Activated CD8-positive, alpha-beta memory T cell treated with anti-CD3 and anti-CD28 coated beads, Interleukin-2, amount 50 U/mL, for 48 hours (primary cell): Measurements from ENCODE around the gene PTGER2.

Source experiments
- DNase-seq: peaks from one replicate; pipeline ENCODE4 v3.0.0-alpha.2; 2020

The PTGER2 gene, protein sequence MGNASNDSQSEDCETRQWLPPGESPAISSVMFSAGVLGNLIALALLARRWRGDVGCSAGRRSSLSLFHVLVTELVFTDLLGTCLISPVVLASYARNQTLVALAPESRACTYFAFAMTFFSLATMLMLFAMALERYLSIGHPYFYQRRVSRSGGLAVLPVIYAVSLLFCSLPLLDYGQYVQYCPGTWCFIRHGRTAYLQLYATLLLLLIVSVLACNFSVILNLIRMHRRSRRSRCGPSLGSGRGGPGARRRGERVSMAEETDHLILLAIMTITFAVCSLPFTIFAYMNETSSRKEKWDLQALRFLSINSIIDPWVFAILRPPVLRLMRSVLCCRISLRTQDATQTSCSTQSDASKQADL

GRCh38 chr14:52313903-52314594 is at the start of gene PTGER2:
Gene PTGER2 (plus strand): TSS chr14:52314312. CDS start chr14:52314549, 237 bp downstream.
- peak; percentile 88 for DNase-seq

DNA sequence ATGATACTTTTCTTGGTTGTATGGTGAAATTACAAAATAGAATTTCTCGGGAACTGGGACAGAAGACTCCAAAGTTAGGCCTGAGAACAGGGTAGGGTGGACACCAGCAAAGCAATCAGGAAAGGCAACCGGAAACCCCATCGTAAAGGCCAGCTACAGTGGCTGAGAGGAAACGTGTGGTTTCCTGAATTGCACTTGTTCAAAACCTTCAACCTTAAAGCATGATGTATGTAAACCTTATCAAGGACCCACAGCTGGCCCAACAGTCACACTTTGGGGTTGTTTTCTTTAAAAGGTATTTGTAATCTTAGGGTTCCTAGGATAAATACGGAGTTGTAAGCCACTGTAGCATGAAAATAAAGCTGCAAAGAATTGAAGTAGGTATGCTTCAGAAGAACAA is 48.9 kb upstream of the PTGER2 start:
- DNase-seq, result no peak

DNA sequence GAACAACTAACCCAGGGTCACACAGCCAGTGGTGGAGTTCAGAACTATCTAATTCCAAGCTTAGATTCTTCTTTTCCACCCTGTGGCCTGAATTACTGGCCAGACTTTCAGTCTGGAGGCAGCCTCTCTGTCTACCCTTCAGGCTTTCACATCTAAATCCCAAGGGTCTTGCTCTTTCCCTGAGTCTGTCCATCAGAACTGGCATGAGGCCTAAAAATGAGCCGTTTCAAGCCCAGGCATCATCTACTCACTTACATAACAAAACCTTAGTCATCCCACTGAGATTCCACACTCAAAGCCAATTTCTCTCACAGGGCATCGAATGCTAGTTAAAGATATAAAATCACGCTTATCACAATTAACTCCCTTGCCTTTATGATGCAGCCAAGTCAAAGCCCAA is 47.9 kb upstream of the PTGER2 start:
- DNase-seq, result no peak

DNA sequence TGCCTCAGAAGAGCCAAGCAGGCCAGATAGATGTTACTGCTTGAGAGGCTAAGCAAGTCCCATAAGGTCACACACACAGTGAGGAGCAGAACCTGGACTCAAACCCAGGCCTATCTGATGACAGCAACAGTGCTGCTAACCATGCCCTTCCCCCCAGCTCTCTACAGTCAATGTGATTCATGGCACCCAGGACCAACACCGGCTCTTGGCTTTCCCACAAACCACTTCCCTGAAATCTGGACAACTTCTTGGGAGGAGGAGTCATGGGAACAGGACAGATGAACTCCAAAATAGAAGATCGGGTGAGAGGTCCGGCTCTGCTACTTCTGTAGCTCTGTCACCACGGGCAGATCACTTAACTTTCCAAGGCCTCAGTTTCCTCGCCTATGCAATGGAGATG is 47.3 kb upstream of the PTGER2 start:
- DNase-seq, result no peak

DNA sequence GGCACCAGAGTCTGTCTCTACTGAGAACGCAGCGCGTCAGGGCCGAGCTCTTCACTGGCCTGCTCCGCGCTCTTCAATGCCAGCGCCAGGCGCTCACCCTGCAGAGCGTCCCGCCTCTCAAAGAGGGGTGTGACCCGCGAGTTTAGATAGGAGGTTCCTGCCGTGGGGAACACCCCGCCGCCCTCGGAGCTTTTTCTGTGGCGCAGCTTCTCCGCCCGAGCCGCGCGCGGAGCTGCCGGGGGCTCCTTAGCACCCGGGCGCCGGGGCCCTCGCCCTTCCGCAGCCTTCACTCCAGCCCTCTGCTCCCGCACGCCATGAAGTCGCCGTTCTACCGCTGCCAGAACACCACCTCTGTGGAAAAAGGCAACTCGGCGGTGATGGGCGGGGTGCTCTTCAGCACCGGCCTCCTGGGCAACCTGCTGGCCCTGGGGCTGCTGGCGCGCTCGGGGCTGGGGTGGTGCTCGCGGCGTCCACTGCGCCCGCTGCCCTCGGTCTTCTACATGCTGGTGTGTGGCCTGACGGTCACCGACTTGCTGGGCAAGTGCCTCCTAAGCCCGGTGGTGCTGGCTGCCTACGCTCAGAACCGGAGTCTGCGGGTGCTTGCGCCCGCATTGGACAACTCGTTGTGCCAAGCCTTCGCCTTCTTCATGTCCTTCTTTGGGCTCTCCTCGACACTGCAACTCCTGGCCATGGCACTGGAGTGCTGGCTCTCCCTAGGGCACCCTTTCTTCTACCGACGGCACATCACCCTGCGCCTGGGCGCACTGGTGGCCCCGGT is 46.4 kb upstream of the PTGER2 start, which contains the start of gene PTGDR:
Gene PTGDR (plus strand): TSS at position 198 of the 778 bp plus-strand sequence. CDS start 117 bp downstream, at position 315.
- peak; percentile 67 for DNase-seq

DNA sequence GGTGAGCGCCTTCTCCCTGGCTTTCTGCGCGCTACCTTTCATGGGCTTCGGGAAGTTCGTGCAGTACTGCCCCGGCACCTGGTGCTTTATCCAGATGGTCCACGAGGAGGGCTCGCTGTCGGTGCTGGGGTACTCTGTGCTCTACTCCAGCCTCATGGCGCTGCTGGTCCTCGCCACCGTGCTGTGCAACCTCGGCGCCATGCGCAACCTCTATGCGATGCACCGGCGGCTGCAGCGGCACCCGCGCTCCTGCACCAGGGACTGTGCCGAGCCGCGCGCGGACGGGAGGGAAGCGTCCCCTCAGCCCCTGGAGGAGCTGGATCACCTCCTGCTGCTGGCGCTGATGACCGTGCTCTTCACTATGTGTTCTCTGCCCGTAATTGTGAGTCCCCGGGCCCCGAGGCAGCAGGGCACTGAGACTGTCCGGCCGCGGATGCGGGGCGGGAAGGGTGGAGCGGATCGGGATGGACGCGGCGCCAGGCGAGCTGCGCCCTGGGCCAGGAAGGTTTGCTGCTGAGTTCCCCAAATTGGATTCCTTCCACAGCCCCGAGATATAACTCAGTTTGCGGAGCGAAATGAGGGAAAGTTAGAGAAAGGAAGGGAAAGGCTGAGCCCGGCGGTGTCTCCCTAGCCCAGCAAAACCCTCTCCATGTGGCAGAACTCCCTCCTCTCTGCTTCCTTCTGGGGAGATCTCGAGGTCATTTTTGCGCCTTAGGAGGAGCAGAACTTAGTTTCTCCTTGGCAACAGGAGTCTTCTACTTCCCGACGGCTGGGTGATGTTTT is 45.6 kb upstream of the PTGER2 start:
- peak; percentile 65 for DNase-seq

DNA sequence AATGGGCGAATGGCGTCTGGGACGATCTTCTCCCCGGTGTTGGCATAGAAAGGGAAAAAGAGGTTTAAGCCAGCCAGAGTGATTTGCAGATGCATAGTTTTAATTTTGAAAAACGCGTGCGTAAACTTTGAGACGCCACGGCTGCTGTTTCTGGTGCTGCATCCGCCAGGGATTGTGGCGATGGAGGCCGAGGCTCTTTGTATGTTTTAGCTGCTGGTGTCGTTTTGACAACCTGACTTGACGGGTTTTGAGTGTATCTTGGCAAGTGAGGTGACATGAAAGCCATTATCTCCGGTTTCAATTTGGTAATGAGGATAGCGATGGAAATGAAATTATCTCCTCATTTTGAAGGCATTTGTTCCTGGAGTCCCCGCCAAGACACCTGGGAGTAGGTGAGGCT is 45.0 kb upstream of the PTGER2 start:
- no peak for DNase-seq

GRCh38 chr14:52269982-52270381 is 44.1 kb upstream of the PTGER2 start:
- no peak for DNase-seq

GRCh38 chr14:52271538-52271937 is 42.6 kb upstream of the PTGER2 start:
- DNase-seq, result no peak

DNA sequence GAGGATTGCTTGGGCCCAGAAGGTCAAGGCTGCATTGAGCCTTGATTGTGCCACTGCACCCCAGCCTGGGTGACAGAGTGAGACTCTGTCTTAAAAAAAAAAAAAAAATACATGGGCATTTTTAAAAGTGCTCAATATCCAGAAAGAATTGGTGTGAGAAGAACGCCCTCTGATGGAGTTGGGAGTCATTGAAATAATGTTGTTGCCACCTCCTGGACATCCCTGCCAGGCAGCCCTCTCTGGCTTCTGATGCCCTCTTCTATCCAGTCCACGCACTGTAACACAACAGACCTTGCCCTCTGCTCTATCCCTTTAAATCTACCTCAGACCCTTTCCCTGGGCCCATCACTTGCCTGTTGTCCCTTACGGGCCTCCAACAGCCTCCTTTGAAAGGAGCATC is 41.7 kb upstream of the PTGER2 start:
- DNase-seq, result no peak

DNA sequence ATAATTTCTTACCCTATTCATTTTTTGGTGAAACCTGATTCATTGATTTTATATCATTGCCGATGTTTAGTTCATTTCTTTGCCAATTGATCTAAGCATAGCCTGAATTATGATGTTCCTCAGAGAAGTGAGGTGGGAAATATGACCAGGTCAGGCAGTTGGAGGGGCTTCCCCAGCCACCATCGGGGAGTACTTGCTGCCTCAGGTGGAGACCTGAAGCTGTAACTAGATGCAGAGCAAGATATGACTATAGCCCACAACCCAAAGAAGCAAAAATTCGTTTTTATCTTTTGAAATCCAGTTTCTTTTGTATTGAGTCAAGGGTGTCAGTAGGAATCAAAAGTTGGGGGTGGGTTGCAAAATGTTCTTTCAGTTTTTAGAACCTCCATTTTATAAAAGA is 38.7 kb upstream of the PTGER2 start:
- no peak for DNase-seq

GRCh38 chr14:52277552-52277951 is 36.6 kb upstream of the PTGER2 start:
- no peak for DNase-seq

- no peak for DNase-seq
Observed at GRCh38 chr14:52279408-52279807, 34.7 kb upstream of the PTGER2 start.

GRCh38 chr14:52283099-52283498 is 31.0 kb upstream of the PTGER2 start:
- no peak for DNase-seq

GRCh38 chr14:52286661-52287649 is 27.2 kb upstream of the PTGER2 start:
- DNase-seq, result no peak

GRCh38 chr14:52296378-52296777 is 17.7 kb upstream of the PTGER2 start:
- DNase-seq, result no peak

- no peak for DNase-seq
Observed at GRCh38 chr14:52298795-52299194, 15.3 kb upstream of the PTGER2 start.

DNA sequence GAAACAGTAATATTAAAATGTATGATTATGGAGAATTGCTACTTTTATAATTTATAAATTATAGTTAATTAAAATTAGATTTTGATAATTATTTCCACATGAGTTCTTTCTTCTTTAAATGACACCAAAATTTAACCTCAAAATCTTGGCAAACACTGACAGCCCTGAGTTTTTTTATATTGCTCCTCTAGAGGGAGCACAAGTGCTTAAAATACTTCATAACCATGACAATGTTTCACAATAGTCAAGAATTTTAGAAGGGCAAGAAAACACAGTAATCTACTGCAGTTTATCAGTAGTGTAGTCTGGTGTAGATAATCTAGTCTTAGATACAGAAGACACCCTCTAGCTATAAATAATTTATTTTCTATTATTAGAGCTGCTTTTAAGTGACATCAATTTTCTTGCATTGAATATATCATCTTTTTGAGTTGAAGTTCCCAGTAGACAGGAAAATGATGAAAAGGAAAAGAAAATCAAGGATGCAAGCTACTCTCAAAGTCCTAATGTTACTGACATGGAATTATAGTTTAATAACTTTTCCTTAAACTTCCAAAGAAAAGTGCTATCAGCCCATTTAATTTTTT is 14.3 kb upstream of the PTGER2 start:
- no peak for DNase-seq

- no peak for DNase-seq
Observed at GRCh38 chr14:52303236-52303635, 10.9 kb upstream of the PTGER2 start.

DNA sequence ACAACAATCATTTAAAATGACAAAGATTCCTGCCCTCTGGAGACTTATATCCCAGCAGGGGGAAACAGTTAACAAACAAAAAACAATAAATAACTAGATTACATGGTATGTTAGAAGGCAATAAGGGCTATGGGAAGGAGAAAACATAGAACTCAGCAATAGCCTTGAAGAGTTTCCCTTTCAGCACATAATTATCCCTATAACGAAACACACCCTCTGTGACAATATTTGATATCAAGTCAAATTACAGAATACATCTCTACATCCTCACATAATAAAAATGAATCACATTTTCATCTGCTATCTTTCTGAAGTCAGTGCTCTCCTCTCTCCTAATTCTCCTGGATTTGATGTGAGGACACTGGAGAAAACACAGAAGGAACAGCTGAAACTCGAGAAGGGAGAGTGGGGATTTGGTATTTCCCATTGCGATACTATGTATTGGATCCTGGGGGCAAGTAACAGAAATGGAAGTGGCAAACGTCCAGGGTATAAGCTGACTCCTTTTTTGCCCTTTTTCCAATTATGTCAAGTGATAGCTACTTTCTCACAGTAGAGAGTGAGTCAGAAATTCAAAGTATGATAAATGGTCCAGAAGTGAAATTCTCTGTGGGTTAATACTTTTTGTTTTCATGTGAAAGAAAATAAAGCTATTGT is 9.7 kb upstream of the PTGER2 start:
- no peak for DNase-seq

GRCh38 chr14:52305014-52305413 is 9.1 kb upstream of the PTGER2 start:
- DNase-seq, result no peak
